ENCODE results near the gene AKR1A1.
"Not testable (repeated sequence)": the region's sequence is repeated elsewhere in the genome, so short reads cannot be mapped to it uniquely, and the experiment has no call there.

DNA sequence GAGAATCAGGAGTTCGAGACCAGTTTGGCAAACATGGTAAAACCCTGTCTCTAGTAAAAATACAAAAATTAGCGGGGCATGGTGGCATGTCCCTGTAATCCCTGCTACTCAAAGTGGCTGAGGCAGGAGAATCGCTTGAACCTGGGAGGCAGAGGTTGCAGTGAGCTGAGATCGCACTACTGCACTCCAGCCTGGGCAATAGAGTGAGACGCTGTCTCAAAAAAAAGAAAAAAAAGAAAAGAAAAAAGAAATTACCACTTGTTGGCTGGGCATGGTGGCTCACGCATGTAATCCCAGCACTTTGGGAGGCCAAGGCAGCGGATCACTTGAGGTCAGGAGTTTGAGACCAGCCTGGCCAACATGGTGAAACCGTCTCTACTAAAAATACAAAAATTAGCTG, 46.1 kb downstream of the AKR1A1 start:
- TF ChIP-seq, protein P1, sequence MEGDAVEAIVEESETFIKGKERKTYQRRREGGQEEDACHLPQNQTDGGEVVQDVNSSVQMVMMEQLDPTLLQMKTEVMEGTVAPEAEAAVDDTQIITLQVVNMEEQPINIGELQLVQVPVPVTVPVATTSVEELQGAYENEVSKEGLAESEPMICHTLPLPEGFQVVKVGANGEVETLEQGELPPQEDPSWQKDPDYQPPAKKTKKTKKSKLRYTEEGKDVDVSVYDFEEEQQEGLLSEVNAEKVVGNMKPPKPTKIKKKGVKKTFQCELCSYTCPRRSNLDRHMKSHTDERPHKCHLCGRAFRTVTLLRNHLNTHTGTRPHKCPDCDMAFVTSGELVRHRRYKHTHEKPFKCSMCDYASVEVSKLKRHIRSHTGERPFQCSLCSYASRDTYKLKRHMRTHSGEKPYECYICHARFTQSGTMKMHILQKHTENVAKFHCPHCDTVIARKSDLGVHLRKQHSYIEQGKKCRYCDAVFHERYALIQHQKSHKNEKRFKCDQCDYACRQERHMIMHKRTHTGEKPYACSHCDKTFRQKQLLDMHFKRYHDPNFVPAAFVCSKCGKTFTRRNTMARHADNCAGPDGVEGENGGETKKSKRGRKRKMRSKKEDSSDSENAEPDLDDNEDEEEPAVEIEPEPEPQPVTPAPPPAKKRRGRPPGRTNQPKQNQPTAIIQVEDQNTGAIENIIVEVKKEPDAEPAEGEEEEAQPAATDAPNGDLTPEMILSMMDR (conservative IDR thresholded peaks at IDR 0.05; ENCODE audit: low read depth in 2 of 2) = not testable (repeated sequence)
- TF ChIP-seq, protein P2, sequence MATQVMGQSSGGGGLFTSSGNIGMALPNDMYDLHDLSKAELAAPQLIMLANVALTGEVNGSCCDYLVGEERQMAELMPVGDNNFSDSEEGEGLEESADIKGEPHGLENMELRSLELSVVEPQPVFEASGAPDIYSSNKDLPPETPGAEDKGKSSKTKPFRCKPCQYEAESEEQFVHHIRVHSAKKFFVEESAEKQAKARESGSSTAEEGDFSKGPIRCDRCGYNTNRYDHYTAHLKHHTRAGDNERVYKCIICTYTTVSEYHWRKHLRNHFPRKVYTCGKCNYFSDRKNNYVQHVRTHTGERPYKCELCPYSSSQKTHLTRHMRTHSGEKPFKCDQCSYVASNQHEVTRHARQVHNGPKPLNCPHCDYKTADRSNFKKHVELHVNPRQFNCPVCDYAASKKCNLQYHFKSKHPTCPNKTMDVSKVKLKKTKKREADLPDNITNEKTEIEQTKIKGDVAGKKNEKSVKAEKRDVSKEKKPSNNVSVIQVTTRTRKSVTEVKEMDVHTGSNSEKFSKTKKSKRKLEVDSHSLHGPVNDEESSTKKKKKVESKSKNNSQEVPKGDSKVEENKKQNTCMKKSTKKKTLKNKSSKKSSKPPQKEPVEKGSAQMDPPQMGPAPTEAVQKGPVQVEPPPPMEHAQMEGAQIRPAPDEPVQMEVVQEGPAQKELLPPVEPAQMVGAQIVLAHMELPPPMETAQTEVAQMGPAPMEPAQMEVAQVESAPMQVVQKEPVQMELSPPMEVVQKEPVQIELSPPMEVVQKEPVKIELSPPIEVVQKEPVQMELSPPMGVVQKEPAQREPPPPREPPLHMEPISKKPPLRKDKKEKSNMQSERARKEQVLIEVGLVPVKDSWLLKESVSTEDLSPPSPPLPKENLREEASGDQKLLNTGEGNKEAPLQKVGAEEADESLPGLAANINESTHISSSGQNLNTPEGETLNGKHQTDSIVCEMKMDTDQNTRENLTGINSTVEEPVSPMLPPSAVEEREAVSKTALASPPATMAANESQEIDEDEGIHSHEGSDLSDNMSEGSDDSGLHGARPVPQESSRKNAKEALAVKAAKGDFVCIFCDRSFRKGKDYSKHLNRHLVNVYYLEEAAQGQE (IDR thresholded peaks at IDR 0.05; ENCODE audit: unreplicated experiment) = not testable (repeated sequence)
- TF ChIP-seq EZH2 (IDR thresholded peaks at IDR 0.05; ENCODE audit: low read depth, unreplicated experiment); JUNB (IDR thresholded peaks at IDR 0.05; ENCODE audit: unreplicated experiment): not testable (repeated sequence)
